AG09309 (cell line): Measurements from ENCODE around the gene LCP1.
"Not testable (repeated sequence)": the region's sequence is repeated elsewhere in the genome, so short reads cannot be mapped to it uniquely, and the experiment has no call there.

Experiments used
- DNase-seq: peaks from one replicate; pipeline ENCODE4 v3.0.0-alpha.2; 2010; ENCODE audit warnings: low read depth
- H3K4me3 ChIP-seq: 2 replicates; pipeline ENCODE4 v1.5.1; 2011; ENCODE audit warnings: mild to moderate bottlenecking, low read depth, low read length, moderate library complexity; ENCODE audit not compliant: control insufficient read depth
- TF ChIP-seq, protein P1 (sequence below): IDR thresholded peaks from 2 replicates; pipeline ENCODE4 v1.5.1; 2011; ENCODE audit warnings: mild to moderate bottlenecking, low read depth, low read length, inconsistent platforms; ENCODE audit not compliant: insufficient read depth, control insufficient read depth; ENCODE audit errors: missing control alignments

Gene LCP1

GRCh38 chr13:46168783-46169182, 13.2 kb downstream of the LCP1 start:
- TF ChIP-seq, protein P1, sequence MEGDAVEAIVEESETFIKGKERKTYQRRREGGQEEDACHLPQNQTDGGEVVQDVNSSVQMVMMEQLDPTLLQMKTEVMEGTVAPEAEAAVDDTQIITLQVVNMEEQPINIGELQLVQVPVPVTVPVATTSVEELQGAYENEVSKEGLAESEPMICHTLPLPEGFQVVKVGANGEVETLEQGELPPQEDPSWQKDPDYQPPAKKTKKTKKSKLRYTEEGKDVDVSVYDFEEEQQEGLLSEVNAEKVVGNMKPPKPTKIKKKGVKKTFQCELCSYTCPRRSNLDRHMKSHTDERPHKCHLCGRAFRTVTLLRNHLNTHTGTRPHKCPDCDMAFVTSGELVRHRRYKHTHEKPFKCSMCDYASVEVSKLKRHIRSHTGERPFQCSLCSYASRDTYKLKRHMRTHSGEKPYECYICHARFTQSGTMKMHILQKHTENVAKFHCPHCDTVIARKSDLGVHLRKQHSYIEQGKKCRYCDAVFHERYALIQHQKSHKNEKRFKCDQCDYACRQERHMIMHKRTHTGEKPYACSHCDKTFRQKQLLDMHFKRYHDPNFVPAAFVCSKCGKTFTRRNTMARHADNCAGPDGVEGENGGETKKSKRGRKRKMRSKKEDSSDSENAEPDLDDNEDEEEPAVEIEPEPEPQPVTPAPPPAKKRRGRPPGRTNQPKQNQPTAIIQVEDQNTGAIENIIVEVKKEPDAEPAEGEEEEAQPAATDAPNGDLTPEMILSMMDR = no peak
- no peak overlapping the region for H3K4me3 ChIP-seq
- DNase-seq = no peak

- TF ChIP-seq, protein P1 = no peak
- no peak for DNase-seq
- H3K4me3 ChIP-seq = no peak overlapping the region
These were observed 13.6 kb downstream of the LCP1 start for GRCh38 chr13:46168341-46168740.

- DNase-seq = no peak
- TF ChIP-seq, protein P1 = no peak
- no peak overlapping the region for H3K4me3 ChIP-seq
These were observed 14.9 kb downstream of the LCP1 start for GRCh38 chr13:46166947-46167610.

DNA sequence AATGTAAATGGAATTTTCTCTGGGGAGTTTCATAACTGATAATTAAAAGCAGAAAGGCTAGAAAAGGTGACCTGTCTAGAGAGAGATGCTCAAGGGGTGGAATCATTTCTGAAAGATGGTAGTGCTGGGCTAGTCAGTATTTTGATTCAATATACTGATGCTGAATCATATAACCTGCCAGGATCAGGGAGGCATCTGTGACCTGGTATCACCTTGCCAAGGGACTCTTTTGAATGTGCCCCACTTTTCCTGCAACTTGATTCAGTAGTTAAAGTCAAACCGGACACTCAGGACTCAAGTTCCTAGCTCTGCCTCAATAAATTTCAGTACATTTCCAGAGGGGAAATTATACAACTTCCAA, 15.8 kb downstream of the LCP1 start:
- no peak for DNase-seq
- TF ChIP-seq, protein P1 = no peak
- no peak overlapping the region for H3K4me3 ChIP-seq

DNA sequence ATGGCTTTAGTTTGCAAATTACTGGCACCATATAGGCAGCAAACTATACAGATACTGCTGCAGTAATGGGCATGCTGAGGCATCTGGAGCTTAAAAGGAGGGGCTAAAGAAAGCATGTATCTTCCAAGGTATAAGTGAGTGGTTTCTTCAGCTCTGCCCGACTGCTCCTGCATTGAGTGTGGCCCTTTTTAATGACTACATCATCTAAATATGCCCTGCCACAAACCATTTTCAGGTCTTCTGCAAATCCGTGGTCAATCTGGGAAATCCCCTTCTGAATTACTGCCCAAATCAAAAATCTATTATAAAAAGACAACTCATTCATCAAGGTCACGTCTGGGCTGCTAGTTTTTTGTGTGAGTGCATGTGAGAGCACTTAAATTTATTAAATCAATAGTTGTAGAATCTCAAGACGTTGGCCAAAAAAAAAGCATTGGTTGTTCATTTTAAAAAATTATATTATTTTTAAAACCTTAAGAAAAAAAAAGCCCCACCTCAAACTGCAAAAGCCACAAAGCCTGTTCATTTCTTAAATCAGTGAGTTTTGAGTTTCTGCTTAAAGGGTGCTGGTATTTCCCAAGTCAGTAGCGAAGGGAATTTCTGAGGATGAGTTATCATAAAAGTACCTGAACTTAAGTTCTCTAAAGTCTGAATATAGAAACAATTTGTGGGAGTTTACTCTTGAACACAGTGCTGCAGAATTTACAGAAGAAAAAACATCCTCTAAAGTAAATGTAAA, 16.3 kb downstream of the LCP1 start:
- H3K4me3 ChIP-seq = no peak overlapping the region
- TF ChIP-seq, protein P1 = no peak
- DNase-seq = no peak

- no peak for DNase-seq
- TF ChIP-seq, protein P1 = no peak
- H3K4me3 ChIP-seq = no peak overlapping the region
These were observed 17.3 kb downstream of the LCP1 start for GRCh38 chr13:46164661-46165060.

- DNase-seq, H3K4me3 ChIP-seq: not testable (repeated sequence)
These were observed 19.2 kb downstream of the LCP1 start for GRCh38 chr13:46162741-46163140.
